Osteoblast (primary cell): ENCODE results near the gene MACROD2. TPM values are rescaled to one million over a fixed set of nuclear protein-coding genes. Genes with fewer than 3 reads are reported as not detected.

Experiments used
- DNase-seq: peaks from one replicate; pipeline ENCODE4 v3.0.0; 2011; ENCODE audit warnings: low spot score, mixed read lengths; ENCODE audit not compliant: insufficient read length; ENCODE audit errors: missing footprints
- H2AFZ ChIP-seq: 2 replicates; pipeline ENCODE4 v1.6.0; 2011; ENCODE audit warnings: mild to moderate bottlenecking, low read length
- H3K27ac ChIP-seq: 2 replicates; pipeline ENCODE4 v1.5.1; 2011; ENCODE audit warnings: mild to moderate bottlenecking, low read depth, low read length, moderate library complexity
- H3K27me3 ChIP-seq: 2 replicates; pipeline ENCODE4 v1.6.0; 2012; ENCODE audit warnings: mild to moderate bottlenecking, control low read depth, inconsistent platforms, low read length, moderate library complexity; ENCODE audit not compliant: insufficient read depth
- H3K36me3 ChIP-seq: 2 replicates; pipeline ENCODE4 v1.5.1; 2011; ENCODE audit warnings: mild to moderate bottlenecking, low read length, control low read depth, moderate library complexity; ENCODE audit not compliant: insufficient read depth
- H3K4me1 ChIP-seq: 2 replicates; pipeline ENCODE4 v1.5.1; 2011; ENCODE audit warnings: mild to moderate bottlenecking, low read length, control low read depth, moderate library complexity; ENCODE audit not compliant: insufficient read depth
- H3K4me2 ChIP-seq: 2 replicates; pipeline ENCODE4 v1.6.0; 2011; ENCODE audit warnings: mild to moderate bottlenecking, low read length; ENCODE audit not compliant: insufficient read depth
- H3K4me3 ChIP-seq: fragments of 200-600 bp; sonication (generic); 3 replicates; pipeline ENCODE4 v1.5.1; 2012; ENCODE audit warnings: mild to moderate bottlenecking, low read length, inconsistent platforms; ENCODE audit not compliant: insufficient read depth
- H3K79me2 ChIP-seq: 2 replicates; pipeline ENCODE4 v1.6.0; 2012; ENCODE audit warnings: mild to moderate bottlenecking, low read length, control low read depth, inconsistent platforms; ENCODE audit not compliant: insufficient read depth
- H3K9me3 ChIP-seq: 2 replicates; pipeline ENCODE4 v1.5.1; 2011; ENCODE audit warnings: low read depth, low read length, control low read depth
- H4K20me1 ChIP-seq: 2 replicates; pipeline ENCODE4 v1.6.0; 2012; ENCODE audit warnings: mild to moderate bottlenecking, low read length, control low read depth; ENCODE audit not compliant: insufficient read depth
- CTCF ChIP-seq: IDR thresholded peaks from 2 replicates; pipeline ENCODE4 v1.5.1; 2011; ENCODE audit warnings: mild to moderate bottlenecking, low read depth, low read length, moderate library complexity; ENCODE audit errors: extremely low read depth
- total RNA-seq: library from RNA; depleted of rRNA; stranded (reverse); fragments of >200 nt; gene quantifications from 2 replicates; pipeline ENCODE4 v1.2.3, GENCODE V29; 2012

Gene MACROD2
- total RNA-seq, 1 donor = 4.0 TPM

GRCh38 chr20:14792915-14793314 lies 797.6 kb downstream of the MACROD2 start:
- DNase-seq = no peak
- peaks cover 5% of the 10 kb centered on the region for H3K9me3 ChIP-seq
- H3K4me3 ChIP-seq = no peak overlapping the region
- no peaks in the 10 kb centered on the region for H3K27me3 ChIP-seq
- no peaks in the 10 kb centered on the region for H4K20me1 ChIP-seq
- no peaks in the 10 kb centered on the region for H3K79me2 ChIP-seq
- TF ChIP-seq CTCF = no peak
- no peak overlapping the region for H3K4me2 ChIP-seq
- no peaks in the 10 kb centered on the region for H3K36me3 ChIP-seq
- no peak overlapping the region for H3K27ac ChIP-seq
- no peaks in the 10 kb centered on the region for H3K4me1 ChIP-seq
- H2AFZ ChIP-seq = no peak overlapping the region

GRCh38 chr20:14799545-14800216 lies 804.4 kb downstream of the MACROD2 start:
- no peaks in the 10 kb centered on the region for H4K20me1 ChIP-seq
- H3K9me3 ChIP-seq = peaks cover 5% of the 10 kb centered on the region
- H2AFZ ChIP-seq = no peak overlapping the region
- no peak overlapping the region for H3K4me2 ChIP-seq
- no peaks in the 10 kb centered on the region for H3K27me3 ChIP-seq
- no peaks in the 10 kb centered on the region for H3K36me3 ChIP-seq
- H3K79me2 ChIP-seq = no peaks in the 10 kb centered on the region
- TF ChIP-seq CTCF = no peak
- no peaks in the 10 kb centered on the region for H3K4me1 ChIP-seq
- no peak overlapping the region for H3K27ac ChIP-seq
- H3K4me3 ChIP-seq = no peak overlapping the region
- DNase-seq = no peak

GRCh38 chr20:14800707-14801425 lies 805.5 kb downstream of the MACROD2 start:
- no peak for DNase-seq
- no peak overlapping the region for H2AFZ ChIP-seq
- H3K4me1 ChIP-seq = no peaks in the 10 kb centered on the region
- no peak for TF ChIP-seq CTCF
- no peaks in the 10 kb centered on the region for H3K36me3 ChIP-seq
- peaks cover 5% of the 10 kb centered on the region for H3K9me3 ChIP-seq
- H3K79me2 ChIP-seq = no peaks in the 10 kb centered on the region
- no peak overlapping the region for H3K4me3 ChIP-seq
- no peaks in the 10 kb centered on the region for H4K20me1 ChIP-seq
- H3K27ac ChIP-seq = no peak overlapping the region
- H3K27me3 ChIP-seq = no peaks in the 10 kb centered on the region
- H3K4me2 ChIP-seq = no peak overlapping the region

GRCh38 chr20:14801591-14802325 lies 806.4 kb downstream of the MACROD2 start:
- Histone ChIP-seq H4K20me1 (no peaks in the 10 kb centered on the region), H3K9me3 (peaks cover 5% of the 10 kb centered on the region), H3K4me3 (no peak overlapping the region), H3K27me3 (no peaks in the 10 kb centered on the region), H3K4me1 (no peaks in the 10 kb centered on the region), H3K27ac (no peak overlapping the region), H3K36me3 (no peaks in the 10 kb centered on the region), H2AFZ (no peak overlapping the region), H3K79me2 (no peaks in the 10 kb centered on the region), H3K4me2 (no peak overlapping the region)
- TF ChIP-seq CTCF = no peak
- no peak for DNase-seq
